Thoracic aorta (tissue), 2 donors: ENCODE measurements around the gene DCTN1. TPM values are rescaled to one million over a fixed set of nuclear protein-coding genes. Genes with fewer than 3 reads are reported as not detected.

Experiments used
- ATAC-seq: fragments of 150-250 bp; one replicate; pipeline ENCODE4 v1.8.0; 2017; ENCODE audit warnings: low read depth; ENCODE audit not compliant: insufficient number of reproducible peaks, low FRiP score
- DNase-seq: peaks from one replicate; pipeline ENCODE4 v3.0.0-alpha.2; 2020; ENCODE audit warnings: low spot score
- H3K27ac ChIP-seq, 2 donors: fragments of 200-600 bp; sonication (generic); 1 replicate in 1 of 2; 2 replicates in 1 of 2; pipeline ENCODE4 v1.5.1; 2016; ENCODE audit warnings: mild to moderate bottlenecking in 2 of 2, moderate library complexity in 2 of 2
- H3K27me3 ChIP-seq: fragments of 200-600 bp; sonication (generic); replicated peaks from 2 replicates; pipeline ENCODE4 v1.6.0; 2016; ENCODE audit warnings: mild to moderate bottlenecking; ENCODE audit not compliant: insufficient read depth
- H3K36me3 ChIP-seq: fragments of 200-600 bp; sonication (generic); one replicate; pipeline ENCODE4 v1.5.1; 2016
- H3K4me1 ChIP-seq, 2 donors: fragments of 200-600 bp; sonication (generic); 1 replicate in 1 of 2; 2 replicates in 1 of 2; pipeline versions ENCODE4 v1.5.1 to v1.6.0; 2016; ENCODE audit warnings: low read depth in 2 of 2, mild to moderate bottlenecking in 1 of 2; ENCODE audit not compliant: control insufficient read depth in 1 of 2
- H3K4me3 ChIP-seq: fragments of 200-600 bp; sonication (generic); 2 replicates; pipeline ENCODE4 v1.5.1; 2016; ENCODE audit warnings: mild to moderate bottlenecking
- H3K9me3 ChIP-seq: fragments of 200-600 bp; sonication (generic); 2 replicates; pipeline ENCODE4 v1.5.1; 2016
- CTCF ChIP-seq: fragments of 200-600 bp; sonication (generic); IDR thresholded peaks from one replicate; pipeline ENCODE4 v1.5.1; 2019; ENCODE audit warnings: antibody characterized with exemption
- total RNA-seq, 2 donors: library from RNA; depleted of rRNA; stranded (reverse); fragments of >200 nt; gene quantifications; one replicate each; pipeline versions ENCODE4 v1.1.0 to v1.2.3, GENCODE V29; 2016

The DCTN1 gene
- total RNA-seq, 2 donors from 2014 or later: 123 to 332 TPM

GRCh38 chr2:74420006-74420405 is 39.9 kb upstream of the DCTN1 start:
- DNase-seq (no peak), ATAC-seq (no peak)
- H3K27ac ChIP-seq: no peak overlapping the region
- no peak overlapping the region for H3K4me3 ChIP-seq
- no peak for TF ChIP-seq CTCF
- H3K9me3 ChIP-seq: no peaks in the 10 kb centered on the region
- H3K27me3 ChIP-seq: no peaks in the 10 kb centered on the region
- no peaks in the 10 kb centered on the region for H3K36me3 ChIP-seq
- H3K4me1 ChIP-seq: peaks cover 0 to 32% of the 10 kb centered on the region in 2 donors

- H3K4me3 ChIP-seq: no peak overlapping the region
- no peaks in the 10 kb centered on the region for H3K36me3 ChIP-seq
- H3K27ac ChIP-seq: no peak overlapping the region
- DNase-seq (no peak), ATAC-seq (no peak)
- peaks cover 3 to 36% of the 10 kb centered on the region in 2 donors for H3K4me1 ChIP-seq
- no peaks in the 10 kb centered on the region for H3K9me3 ChIP-seq
- TF ChIP-seq CTCF: no peak
- H3K27me3 ChIP-seq: no peaks in the 10 kb centered on the region
Measured at GRCh38 chr2:74419345-74419744, 39.2 kb upstream of the DCTN1 start.

- peaks cover 3 to 40% of the 10 kb centered on the region in 2 donors for H3K4me1 ChIP-seq
- no peak overlapping the region for H3K27ac ChIP-seq
- H3K9me3 ChIP-seq: no peaks in the 10 kb centered on the region
- no peak for TF ChIP-seq CTCF
- ATAC-seq (no peak), DNase-seq (no peak)
- H3K4me3 ChIP-seq: peak overlapping the region; percentile 18
- H3K27me3 ChIP-seq: no peaks in the 10 kb centered on the region
- H3K36me3 ChIP-seq: no peaks in the 10 kb centered on the region
Measured at GRCh38 chr2:74418312-74418711, 38.2 kb upstream of the DCTN1 start.

- H3K9me3 ChIP-seq: no peaks in the 10 kb centered on the region
- H3K36me3 ChIP-seq: no peaks in the 10 kb centered on the region
- TF ChIP-seq CTCF: no peak
- no peak overlapping the region for H3K4me3 ChIP-seq
- DNase-seq (no peak), ATAC-seq (no peak)
- H3K27me3 ChIP-seq: no peaks in the 10 kb centered on the region
- peaks cover 3 to 40% of the 10 kb centered on the region in 2 donors for H3K4me1 ChIP-seq
- H3K27ac ChIP-seq: no peak overlapping the region
Measured at GRCh38 chr2:74417763-74418162, 37.7 kb upstream of the DCTN1 start.

- no peaks in the 10 kb centered on the region for H3K9me3 ChIP-seq
- H3K27me3 ChIP-seq: no peaks in the 10 kb centered on the region
- peaks cover 3 to 37% of the 10 kb centered on the region in 2 donors for H3K4me1 ChIP-seq
- H3K27ac ChIP-seq: no peak overlapping the region
- H3K36me3 ChIP-seq: no peaks in the 10 kb centered on the region
- no peak for ATAC-seq
- H3K4me3 ChIP-seq: no peak overlapping the region
- DNase-seq: no peak
- TF ChIP-seq CTCF: no peak
Measured at GRCh38 chr2:74417197-74417596, 37.1 kb upstream of the DCTN1 start.
